ENCODE results near the gene TGFB2.

The TGFB2 gene

DNA sequence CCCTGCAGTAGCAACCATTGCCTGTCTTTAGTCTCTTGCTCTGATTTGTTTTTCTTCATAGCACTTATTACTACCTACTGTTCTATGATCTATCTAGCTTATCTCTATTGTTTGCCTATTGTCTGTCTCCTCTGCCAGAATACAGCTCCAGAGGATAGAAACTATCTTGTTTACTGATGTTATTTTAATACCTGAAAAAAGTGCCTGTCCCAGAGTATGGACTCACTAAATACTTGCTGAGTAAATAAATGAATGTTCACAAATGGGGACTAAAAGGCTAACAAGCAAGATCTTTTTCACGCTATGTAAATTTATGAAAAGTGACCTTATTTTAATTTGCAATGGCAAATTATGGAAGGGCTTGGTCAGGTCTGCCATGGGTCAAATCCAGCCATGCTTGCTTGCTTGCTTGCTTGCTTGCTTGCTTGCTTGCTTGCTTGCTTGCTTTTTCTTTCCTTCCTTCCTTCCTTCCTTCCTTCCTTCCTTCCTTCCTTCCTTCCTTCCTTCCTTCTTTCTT, 145.3 kb downstream of the TGFB2 start:
- DNase-seq (ENCODE audit: low spot score), result no peak

DNA sequence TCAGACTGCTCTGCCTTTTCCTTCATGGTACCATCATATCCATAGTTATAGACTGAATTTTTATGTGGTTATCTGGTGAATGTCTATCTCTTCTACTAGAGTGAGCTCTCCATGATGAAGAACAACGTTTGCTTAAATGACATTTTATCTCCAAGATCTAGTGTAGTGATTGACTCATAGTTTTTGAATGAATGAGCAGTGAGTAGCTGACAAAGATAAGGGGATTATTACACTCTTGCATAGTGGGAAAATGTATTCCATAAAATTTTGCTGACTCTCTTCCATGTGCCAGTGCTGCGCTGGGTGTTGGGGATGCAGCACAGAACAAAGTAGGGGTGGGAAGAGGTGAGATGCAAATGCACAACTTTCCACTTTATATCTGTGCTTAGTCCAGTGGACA, 147.7 kb downstream of the TGFB2 start:
- no peak for DNase-seq (ENCODE audit: low spot score)

DNA sequence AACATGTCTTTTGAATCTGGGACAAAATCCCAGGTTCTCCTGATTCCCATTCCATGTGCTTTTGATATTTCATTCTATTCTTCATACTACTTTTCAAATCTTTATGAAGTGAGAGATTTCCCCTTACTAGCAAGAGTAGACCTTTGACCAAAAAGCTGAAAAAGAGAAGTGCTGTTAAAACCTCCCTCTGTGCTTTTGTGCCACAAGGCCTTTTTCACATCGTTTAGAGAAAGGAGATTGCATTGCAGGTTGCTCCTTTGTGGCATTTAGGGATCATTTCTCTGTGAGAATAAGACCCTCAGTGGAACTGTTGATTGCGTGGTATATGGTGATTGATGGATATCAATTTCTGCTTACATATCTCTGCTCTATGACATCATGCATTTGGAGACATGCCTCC, 148.8 kb downstream of the TGFB2 start:
- no peak for DNase-seq (ENCODE audit: low spot score)
